H1 (cell line): Measurements from ENCODE around the gene PPIA.

ENCODE experiments used
- KDM5A ChIP-seq: fragments of 200-600 bp; IDR thresholded peaks from 2 replicates; pipeline ENCODE4 v1.7.1; 2012; ENCODE audit warnings: mild to moderate bottlenecking, low read length, inconsistent platforms, mixed read lengths
- POLR2A ChIP-seq, 2 experiments: IDR thresholded peaks; 1 replicate in 1 of 2; 2 replicates in 1 of 2; pipeline ENCODE4 v1.6.1; 2011; ENCODE audit warnings: low read depth in 2 of 2, low read length in 2 of 2, mild to moderate bottlenecking in 2 of 2; ENCODE audit errors: control extremely low read depth in 1 of 2
- POLR2AphosphoS5 ChIP-seq: IDR thresholded peaks from 2 replicates; pipeline ENCODE4 v1.6.1; 2011; ENCODE audit warnings: low read depth, low read length
- SIX5 ChIP-seq: IDR thresholded peaks from 2 replicates; pipeline ENCODE4 v1.6.1; 2011; ENCODE audit warnings: mild to moderate bottlenecking, low read depth, low read length
- TAF1 ChIP-seq: IDR thresholded peaks from 2 replicates; pipeline ENCODE4 v1.6.1; 2011; ENCODE audit warnings: mild to moderate bottlenecking, low read depth, low read length
- TF ChIP-seq, protein P1 (sequence below), 3 experiments: IDR thresholded peaks; 1 replicate in 2 of 3; 2 replicates in 1 of 3; pipeline versions ENCODE4 v1.5.1 to v1.6.1; 2011; ENCODE audit warnings: low read length in 3 of 3, mild to moderate bottlenecking in 3 of 3, inconsistent platforms in 2 of 3, low read depth in 1 of 3, moderate library complexity in 1 of 3; ENCODE audit not compliant: insufficient read depth in 1 of 3; ENCODE audit errors: control extremely low read depth in 1 of 3
- TF ChIP-seq, protein P2 (sequence below): IDR thresholded peaks from 2 replicates; pipeline ENCODE4 v1.6.1; 2011; ENCODE audit warnings: low read depth, mild to moderate bottlenecking, low read length; ENCODE audit not compliant: insufficient read depth

DNA sequence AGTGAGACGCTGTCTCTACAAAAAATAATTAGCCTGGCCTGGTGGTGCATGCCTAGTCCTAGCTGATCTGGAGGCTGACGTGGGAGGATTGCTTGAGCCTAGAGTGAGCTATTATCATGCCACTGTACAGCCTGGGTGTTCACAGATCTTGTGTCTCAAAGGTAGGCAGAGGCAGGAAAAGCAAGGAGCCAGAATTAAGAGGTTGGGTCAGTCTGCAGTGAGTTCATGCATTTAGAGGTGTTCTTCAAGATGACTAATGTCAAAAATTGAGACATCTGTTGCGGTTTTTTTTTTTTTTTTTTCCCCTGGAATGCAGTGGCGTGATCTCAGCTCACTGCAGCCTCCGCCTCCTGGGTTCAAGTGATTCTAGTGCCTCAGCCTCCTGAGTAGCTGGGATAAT, 5.4 kb downstream of the PPIA start:
- TF ChIP-seq KDM5A (no peak), POLR2AphosphoS5 (peak; percentile 92), TAF1 (no peak), SIX5 (no peak), POLR2A (IDR thresholded peaks at IDR 0.05; ENCODE audit: control extremely low read depth in 1 of 2, low read depth in 2 of 2, low read length in 2 of 2) (no peak)
- TF ChIP-seq, protein P1, sequence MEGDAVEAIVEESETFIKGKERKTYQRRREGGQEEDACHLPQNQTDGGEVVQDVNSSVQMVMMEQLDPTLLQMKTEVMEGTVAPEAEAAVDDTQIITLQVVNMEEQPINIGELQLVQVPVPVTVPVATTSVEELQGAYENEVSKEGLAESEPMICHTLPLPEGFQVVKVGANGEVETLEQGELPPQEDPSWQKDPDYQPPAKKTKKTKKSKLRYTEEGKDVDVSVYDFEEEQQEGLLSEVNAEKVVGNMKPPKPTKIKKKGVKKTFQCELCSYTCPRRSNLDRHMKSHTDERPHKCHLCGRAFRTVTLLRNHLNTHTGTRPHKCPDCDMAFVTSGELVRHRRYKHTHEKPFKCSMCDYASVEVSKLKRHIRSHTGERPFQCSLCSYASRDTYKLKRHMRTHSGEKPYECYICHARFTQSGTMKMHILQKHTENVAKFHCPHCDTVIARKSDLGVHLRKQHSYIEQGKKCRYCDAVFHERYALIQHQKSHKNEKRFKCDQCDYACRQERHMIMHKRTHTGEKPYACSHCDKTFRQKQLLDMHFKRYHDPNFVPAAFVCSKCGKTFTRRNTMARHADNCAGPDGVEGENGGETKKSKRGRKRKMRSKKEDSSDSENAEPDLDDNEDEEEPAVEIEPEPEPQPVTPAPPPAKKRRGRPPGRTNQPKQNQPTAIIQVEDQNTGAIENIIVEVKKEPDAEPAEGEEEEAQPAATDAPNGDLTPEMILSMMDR (IDR thresholded peaks at IDR 0.05; ENCODE audit: control extremely low read depth in 1 of 3, insufficient read depth in 1 of 3, low read depth in 1 of 3, low read length in 3 of 3): no peak
- TF ChIP-seq, protein P2, sequence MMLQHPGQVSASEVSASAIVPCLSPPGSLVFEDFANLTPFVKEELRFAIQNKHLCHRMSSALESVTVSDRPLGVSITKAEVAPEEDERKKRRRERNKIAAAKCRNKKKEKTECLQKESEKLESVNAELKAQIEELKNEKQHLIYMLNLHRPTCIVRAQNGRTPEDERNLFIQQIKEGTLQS: no peak
